Thymus (tissue), 11 donors: ENCODE measurements around the gene MUL1. TPM values are rescaled to one million over a fixed set of nuclear protein-coding genes. Genes with fewer than 3 reads are reported as not detected.
"Not testable (repeated sequence)": the region's sequence is repeated elsewhere in the genome, so short reads cannot be mapped to it uniquely, and the experiment has no call there.

Experiments
- DNase-seq, 9 donors: peaks; one replicate each; pipeline ENCODE4 v3.0.0-alpha.2; 2013; ENCODE audit warnings: low spot score in 9 of 9, low read depth in 6 of 9, missing footprints in 1 of 9
- H3K27ac ChIP-seq, 2 donors: one replicate each; pipeline ENCODE4 v1.5.1; 2013; ENCODE audit warnings: control low read depth in 1 of 2, low read depth in 1 of 2, low read length in 1 of 2, mild to moderate bottlenecking in 1 of 2, moderate library complexity in 1 of 2
- H3K27me3 ChIP-seq, 2 donors: one replicate each; pipeline ENCODE4 v1.5.1; 2013; ENCODE audit warnings: low read length in 1 of 2; ENCODE audit not compliant: control insufficient read depth in 2 of 2, insufficient read depth in 1 of 2
- H3K36me3 ChIP-seq, 2 donors: one replicate each; pipeline ENCODE4 v1.5.1; 2013; ENCODE audit warnings: low read length in 1 of 2, mild to moderate bottlenecking in 1 of 2, moderate library complexity in 1 of 2; ENCODE audit not compliant: control insufficient read depth in 2 of 2, insufficient read depth in 2 of 2
- H3K4me1 ChIP-seq, 2 donors: one replicate each; pipeline ENCODE4 v1.5.1; 2013; ENCODE audit warnings: low read length in 2 of 2; ENCODE audit not compliant: control insufficient read depth in 2 of 2, insufficient read depth in 2 of 2
- H3K4me3 ChIP-seq, 2 donors: one replicate each; pipeline ENCODE4 v1.5.1; 2013; ENCODE audit warnings: low read length in 2 of 2, control low read depth in 1 of 2, mild to moderate bottlenecking in 1 of 2
- H3K9me3 ChIP-seq, 2 donors: one replicate each; pipeline ENCODE4 v1.5.1; 2013; ENCODE audit warnings: low read length in 1 of 2, mild to moderate bottlenecking in 1 of 2; ENCODE audit not compliant: control insufficient read depth in 2 of 2, insufficient read depth in 1 of 2
- WGBS: extraction: QIAGEN DNeasy Blood & Tissue Kit; methylation state at CpG from one replicate; pipeline ENCODE4 v1.1.7; 2013; 5-methylcytosine and 5-hydroxymethylcytosine counted together
- polyA plus RNA-seq: library from polyadenylated mRNA; stranded (reverse); fragments of 200-250 nt; gene quantifications from one replicate; pipeline ENCODE4 v1.2.3, GENCODE V29; 2013
- total RNA-seq: library from RNA; stranded (reverse); fragments of 120-200 nt; gene quantifications from one replicate; pipeline ENCODE4 v1.2.4, GENCODE V29; 2013
- donor health status: healthy.

MUL1 gene
- total and polyA plus RNA-seq, 2 donors: 9.3 to 14.5 TPM

GRCh38 chr1:20499105-20499504 lies 8.8 kb downstream of the MUL1 start:
- WGBS: 98% methylated on average over 5 of the region's 5 CpGs
- H3K4me3 ChIP-seq: no peak overlapping the region
- H3K27me3 ChIP-seq: peaks cover 0 to under 1% of the 10 kb centered on the region in 2 donors
- H3K9me3 ChIP-seq: no peaks in the 10 kb centered on the region
- H3K27ac ChIP-seq: no peak overlapping the region
- DNase-seq: no peak
- peaks cover 0 to 2% of the 10 kb centered on the region in 2 donors for H3K4me1 ChIP-seq
- H3K36me3 ChIP-seq: peaks cover 35 to 38% of the 10 kb centered on the region in 2 donors

GRCh38 chr1:20498116-20498515 lies 9.8 kb downstream of the MUL1 start:
- Histone ChIP-seq H3K27me3 (peaks cover 0 to 7% of the 10 kb centered on the region in 2 donors), H3K36me3 (peaks cover 35 to 38% of the 10 kb centered on the region in 2 donors), H3K27ac (no peak overlapping the region), H3K4me1 (peaks cover 0 to 6% of the 10 kb centered on the region in 2 donors), H3K4me3 (no peak overlapping the region), H3K9me3 (no peaks in the 10 kb centered on the region)
- DNase-seq: no peak
- 96% methylated on average over 7 of the region's 7 CpGs for WGBS

- 86% methylated on average over 6 of the region's 6 CpGs for WGBS
- peaks cover 0 to 13% of the 10 kb centered on the region in 2 donors for H3K27me3 ChIP-seq
- peaks cover 0 to 6% of the 10 kb centered on the region in 2 donors for H3K4me1 ChIP-seq
- no peak overlapping the region for H3K4me3 ChIP-seq
- no peaks in the 10 kb centered on the region for H3K9me3 ChIP-seq
- H3K36me3 ChIP-seq: peaks cover 35 to 38% of the 10 kb centered on the region in 2 donors
- H3K27ac ChIP-seq: no peak overlapping the region
- no peak for DNase-seq
Observed at GRCh38 chr1:20497506-20497905, 10.4 kb downstream of the MUL1 start.

GRCh38 chr1:20496725-20497383 lies 11.1 kb downstream of the MUL1 start:
- H3K9me3 ChIP-seq, H3K27ac ChIP-seq, H3K4me1 ChIP-seq, H3K4me3 ChIP-seq, DNase-seq: not testable (repeated sequence)
- 95% methylated on average over 12 of the region's 12 CpGs for WGBS
- H3K27me3 ChIP-seq: peaks cover 0 to 19% of the 10 kb centered on the region in 2 donors
- peaks cover 31 to 33% of the 10 kb centered on the region in 2 donors for H3K36me3 ChIP-seq

- H3K4me3 ChIP-seq: no peak overlapping the region
- 94% methylated on average over 8 of the region's 8 CpGs for WGBS
- H3K27ac ChIP-seq: no peak overlapping the region
- peaks cover 0 to 6% of the 10 kb centered on the region in 2 donors for H3K4me1 ChIP-seq
- H3K27me3 ChIP-seq: peaks cover 0 to 25% of the 10 kb centered on the region in 2 donors
- DNase-seq: no peak
- H3K36me3 ChIP-seq: peaks cover 25 to 27% of the 10 kb centered on the region in 2 donors
- no peaks in the 10 kb centered on the region for H3K9me3 ChIP-seq
Observed at GRCh38 chr1:20496241-20496661, 11.7 kb downstream of the MUL1 start.

GRCh38 chr1:20495661-20496060 lies 12.3 kb downstream of the MUL1 start:
- Histone ChIP-seq H3K4me3 (no peak overlapping the region), H3K36me3 (peaks cover 20 to 21% of the 10 kb centered on the region in 2 donors), H3K27me3 (peaks cover 0 to 28% of the 10 kb centered on the region in 2 donors), H3K4me1 (peaks cover 0 to 6% of the 10 kb centered on the region in 2 donors), H3K27ac (no peak overlapping the region), H3K9me3 (no peaks in the 10 kb centered on the region)
- no peak for DNase-seq
- 98% methylated on average over 1 of the region's 1 CpG for WGBS

- Histone ChIP-seq H3K9me3 (no peaks in the 10 kb centered on the region), H3K4me3 (no peak overlapping the region), H3K27me3 (peaks cover 3 to 35% of the 10 kb centered on the region in 2 donors), H3K4me1 (peaks cover 0 to 6% of the 10 kb centered on the region in 2 donors), H3K27ac (no peak overlapping the region), H3K36me3 (peaks cover 11 to 12% of the 10 kb centered on the region in 2 donors)
- no peak for DNase-seq
- WGBS: 81% methylated on average over 5 of the region's 5 CpGs
Observed at GRCh38 chr1:20494609-20495311, 13.2 kb downstream of the MUL1 start.

GRCh38 chr1:20493839-20494608 lies 13.9 kb downstream of the MUL1 start:
- WGBS: 4% methylated on average over 16 of the region's 16 CpGs

More at GRCh38 chr1:20493839-20494608, 13.9 kb downstream of the MUL1 start:
- Histone ChIP-seq H3K27me3 (peaks cover 10 to 40% of the 10 kb centered on the region in 2 donors), H3K9me3 (no peaks in the 10 kb centered on the region), H3K36me3 (peaks cover 5 to 6% of the 10 kb centered on the region in 2 donors), H3K27ac (no peak overlapping the region), H3K4me1 (peaks cover 0 to 6% of the 10 kb centered on the region in 2 donors), H3K4me3 (no peak overlapping the region)
- DNase-seq: peak; percentile 44 to 86 (median 65)
